HepG2 (cell line): ENCODE measurements around the gene POLE. TPM values are rescaled to one million over a fixed set of nuclear protein-coding genes. Genes with fewer than 3 reads are reported as not detected.

ENCODE experiments used
- ATAC-seq: fragments of 200-7000 bp; cut with Tn5 transposase; 3 replicates; pipeline ENCODE4 v1.9.1; 2020; ENCODE audit warnings: mild to moderate bottlenecking, moderate library complexity
- BruUV-seq: library from RNA; stranded (reverse); fragments of 400-500 nt; replicated peaks from 2 replicates; lab custom pipeline; 2021; lab: Mats Ljungman, UMichigan
- CTCF ChIA-PET: fragments of 300-600 bp; formaldehyde crosslinking; extraction: SDS; loops from one replicate; lab custom pipeline; 2021; ENCODE audit warnings: low total read pairs, inconsistent platforms, low intra/inter-chr PET ratio; lab: Yijun Ruan, JAX
- POLR2A ChIA-PET: fragments of 350-600 bp; sonication (Branson Sonifier 250); formaldehyde crosslinking; loops from one replicate; lab custom pipeline; 2020; ENCODE audit warnings: antibody characterized with exemption, inconsistent platforms; lab: Yijun Ruan, JAX
- DNase-seq: peaks from one replicate; pipeline ENCODE4 v3.0.0-alpha.2; 2015; ENCODE audit warnings: low spot score
- FAIRE-seq: peaks from 3 replicates; lab custom pipeline; 2011; peaks lifted over from hg19 to GRCh38; lab: Jason Lieb, UNC
- H2AFZ ChIP-seq: one replicate; pipeline ENCODE4 v1.6.1; 2011; ENCODE audit warnings: low read length, inconsistent platforms
- H3K27ac ChIP-seq: fragments of 300-600 bp; 3 replicates; pipeline ENCODE4 v1.8.0; 2011; ENCODE audit warnings: mixed run types, mild to moderate bottlenecking, mixed read lengths, low read length, inconsistent platforms; ENCODE audit not compliant: insufficient read depth; ENCODE audit errors: extremely low read length
- H3K27me3 ChIP-seq, 2 experiments: fragments of 200-600 bp in 1 of 2; 2 replicates in 1 of 2; 3 replicates in 1 of 2; pipeline versions ENCODE4 v1.6.0 to v1.8.0; 2011; ENCODE audit warnings: low read length in 2 of 2, mild to moderate bottlenecking in 2 of 2, moderate library complexity in 2 of 2, inconsistent platforms in 1 of 2; ENCODE audit not compliant: insufficient read depth in 2 of 2, control insufficient read depth in 1 of 2
- H3K36me3 ChIP-seq, 2 experiments: fragments of 200-600 bp in 1 of 2; replicated peaks in 1 of 2; 2 replicates in 1 of 2; 3 replicates in 1 of 2; pipeline versions ENCODE4 v1.5.1 to v1.8.0; 2011; ENCODE audit warnings: low read length in 2 of 2, inconsistent platforms in 1 of 2; ENCODE audit not compliant: insufficient read depth in 2 of 2, control insufficient read depth in 1 of 2
- H3K4me1 ChIP-seq: 2 replicates; pipeline ENCODE4 v1.5.1; 2012; ENCODE audit warnings: low read length, inconsistent platforms; ENCODE audit not compliant: insufficient read depth
- H3K4me2 ChIP-seq: 2 replicates; pipeline ENCODE4 v1.6.0; 2011; ENCODE audit warnings: low read depth, low read length, inconsistent platforms
- H3K4me3 ChIP-seq, 3 experiments: fragments of 200-600 bp in 1 of 3; sonication (generic), shearing (Covaris generic) in 1 of 3; replicated peaks in 1 of 3; 2 replicates each; pipeline ENCODE4 v1.5.1; 2011 to 2016; ENCODE audit warnings: low read length in 3 of 3, inconsistent platforms in 2 of 3, low read depth in 2 of 3, mild to moderate bottlenecking in 2 of 3, control low read depth in 1 of 3, mixed read lengths in 1 of 3; ENCODE audit not compliant: insufficient read depth in 1 of 3
- H3K79me2 ChIP-seq: one replicate; pipeline ENCODE4 v1.6.1; 2011; ENCODE audit warnings: low read length, inconsistent platforms; ENCODE audit not compliant: insufficient read depth
- H3K9ac ChIP-seq: 2 replicates; pipeline ENCODE4 v1.6.0; 2011; ENCODE audit warnings: mild to moderate bottlenecking, low read depth, low read length, inconsistent platforms; ENCODE audit not compliant: insufficient read depth
- H3K9me3 ChIP-seq: 2 replicates; pipeline ENCODE4 v1.5.1; 2012; ENCODE audit warnings: mild to moderate bottlenecking, low read length
- H4K20me1 ChIP-seq: 2 replicates; pipeline ENCODE4 v1.6.0; 2011; ENCODE audit warnings: inconsistent platforms, mild to moderate bottlenecking, low read length, moderate library complexity; ENCODE audit not compliant: insufficient read depth
- GTF3A ChIP-seq: sonication (generic); formaldehyde crosslinking; conservative IDR thresholded peaks from 2 replicates; pipeline ENCODE4 v1.4.0; 2020; ENCODE audit warnings: mild to moderate bottlenecking, missing genetic modification reagents
- MATR3 ChIP-seq: sonication (generic); formaldehyde crosslinking; IDR thresholded peaks from 2 replicates; pipeline ENCODE4 v1.4.0; 2020; ENCODE audit warnings: missing genetic modification reagents
- RBM39 ChIP-seq: fragments of 200-400 bp; formaldehyde crosslinking; IDR thresholded peaks from one replicate; pipeline ENCODE4 v1.6.1; 2018; ENCODE audit warnings: antibody characterized with exemption, mild to moderate bottlenecking, low read depth, low read length; ENCODE audit not compliant: poor library complexity, severe bottlenecking
- ZNF446 ChIP-seq: sonication (generic); formaldehyde crosslinking; IDR thresholded peaks from 2 replicates; pipeline ENCODE4 v1.5.0; 2020; ENCODE audit warnings: mild to moderate bottlenecking, missing genetic modification reagents
- ZNF556 ChIP-seq: sonication (generic); formaldehyde crosslinking; IDR thresholded peaks from 2 replicates; pipeline ENCODE4 v1.4.0; 2020; ENCODE audit warnings: mild to moderate bottlenecking, missing genetic modification reagents, borderline replicate concordance
- ZNF792 ChIP-seq: IDR thresholded peaks from 2 replicates; pipeline ENCODE4 v1.6.1; 2016
- WGBS: methylation state at CpG from one replicate; pipeline ENCODE4 v1.1.6; 2017; ENCODE audit warnings: low lambda C conversion rate; 5-methylcytosine and 5-hydroxymethylcytosine counted together
- in situ Hi-C: cut with HindIII; loops from 2 replicates; pipeline ENCODE4 v1.10.0; 2017; ENCODE audit warnings: low pct_unique_long_range_greater_than_20kb; ENCODE audit not compliant: extremely low pct_ligation_motif_present
- intact Hi-C: fragments of 100-400 bp; cut with micrococcal nuclease; formaldehyde crosslinking; loops from one replicate; pipeline ENCODE4 v1.10.0; 2022; ENCODE audit not compliant: unreplicated experiment
- polyA plus RNA-seq, 8 experiments: library from polyadenylated mRNA; depleted of rRNA in 3 of 8; stranded (reverse) in 7 of 8; unstranded in 1 of 8; fragments of >200 nt; fragmentation: Illumina TruSeq in 4 of 8; extraction: Trizol in 4 of 8; gene quantifications; 2 replicates each; pipeline versions ENCODE4 v1.2.1 to v1.2.3, GENCODE V29; 2011 to 2016; ENCODE audit warnings: low read depth in 4 of 8, missing spikeins in 1 of 8, mixed read lengths in 1 of 8; ENCODE audit not compliant: insufficient read depth in 1 of 8
- total RNA-seq, 5 experiments: library from RNA; depleted of rRNA; stranded (reverse); fragments of >200 nt; fragmentation: Illumina TruSeq; extraction: Trizol; gene quantifications; 2 replicates each; pipeline ENCODE4 v1.2.3, GENCODE V29; 2016; ENCODE audit warnings: low read depth in 1 of 5
- TF ChIP-seq, protein P1 (sequence below): sonication (generic); formaldehyde crosslinking; IDR thresholded peaks from 2 replicates; pipeline ENCODE4 v1.4.0; 2020; ENCODE audit warnings: missing genetic modification reagents
- TF ChIP-seq, protein P2 (sequence below): sonication (generic); formaldehyde crosslinking; conservative IDR thresholded peaks from 2 replicates; pipeline ENCODE4 v1.8.0; 2022; ENCODE audit warnings: missing genetic modification reagents
- TF ChIP-seq, protein P3 (sequence below): sonication (generic); formaldehyde crosslinking; IDR thresholded peaks from 2 replicates; pipeline ENCODE4 v1.5.0; 2020; ENCODE audit warnings: missing genetic modification reagents, mild to moderate bottlenecking, borderline replicate concordance
- TF ChIP-seq, protein P4 (sequence below): sonication (generic); formaldehyde crosslinking; IDR thresholded peaks from 2 replicates; pipeline ENCODE4 v1.4.0; 2020; ENCODE audit warnings: missing genetic modification reagents
- TF ChIP-seq, protein P5 (sequence below): sonication (generic); formaldehyde crosslinking; IDR thresholded peaks from 2 replicates; pipeline ENCODE4 v1.5.0; 2020; ENCODE audit warnings: missing genetic modification reagents
- TF ChIP-seq, protein P6 (sequence below): fragments of 450-650 bp; IDR thresholded peaks from 2 replicates; pipeline ENCODE4 v1.6.1; 2017

Gene POLE
- total and polyA plus RNA-seq, 2 of the 13 experiments (the other 11 are each of a cell fraction or from before 2014, with no cell fraction given): 25.3 to 52.2 TPM

DNA sequence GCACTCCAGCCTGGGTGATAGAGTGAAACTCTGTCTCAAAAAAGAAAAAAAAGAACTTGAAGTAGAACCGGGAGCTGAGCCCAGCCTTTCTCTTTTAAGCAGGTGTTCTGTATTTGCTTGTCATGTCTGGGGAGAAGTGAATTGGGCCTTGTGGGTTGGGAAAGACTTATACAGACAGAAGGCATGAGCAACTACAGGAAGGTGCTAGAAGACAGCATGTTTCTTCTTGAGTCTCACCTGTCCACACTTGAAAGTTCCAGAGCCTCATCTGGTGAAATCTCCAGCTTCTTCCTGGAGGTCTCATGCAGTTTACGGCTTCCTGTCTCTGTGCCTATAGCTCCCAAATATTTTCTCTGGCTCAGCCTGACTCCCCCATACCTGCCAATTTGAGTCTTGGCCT lies 26.0 kb upstream of the POLE start (continued):
- TF ChIP-seq, protein P1, sequence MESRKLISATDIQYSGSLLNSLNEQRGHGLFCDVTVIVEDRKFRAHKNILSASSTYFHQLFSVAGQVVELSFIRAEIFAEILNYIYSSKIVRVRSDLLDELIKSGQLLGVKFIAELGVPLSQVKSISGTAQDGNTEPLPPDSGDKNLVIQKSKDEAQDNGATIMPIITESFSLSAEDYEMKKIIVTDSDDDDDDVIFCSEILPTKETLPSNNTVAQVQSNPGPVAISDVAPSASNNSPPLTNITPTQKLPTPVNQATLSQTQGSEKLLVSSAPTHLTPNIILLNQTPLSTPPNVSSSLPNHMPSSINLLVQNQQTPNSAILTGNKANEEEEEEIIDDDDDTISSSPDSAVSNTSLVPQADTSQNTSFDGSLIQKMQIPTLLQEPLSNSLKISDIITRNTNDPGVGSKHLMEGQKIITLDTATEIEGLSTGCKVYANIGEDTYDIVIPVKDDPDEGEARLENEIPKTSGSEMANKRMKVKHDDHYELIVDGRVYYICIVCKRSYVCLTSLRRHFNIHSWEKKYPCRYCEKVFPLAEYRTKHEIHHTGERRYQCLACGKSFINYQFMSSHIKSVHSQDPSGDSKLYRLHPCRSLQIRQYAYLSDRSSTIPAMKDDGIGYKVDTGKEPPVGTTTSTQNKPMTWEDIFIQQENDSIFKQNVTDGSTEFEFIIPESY (CRISPR knock-in tag): no peak
- no peak for TF ChIP-seq ZNF446
- TF ChIP-seq, protein P2, sequence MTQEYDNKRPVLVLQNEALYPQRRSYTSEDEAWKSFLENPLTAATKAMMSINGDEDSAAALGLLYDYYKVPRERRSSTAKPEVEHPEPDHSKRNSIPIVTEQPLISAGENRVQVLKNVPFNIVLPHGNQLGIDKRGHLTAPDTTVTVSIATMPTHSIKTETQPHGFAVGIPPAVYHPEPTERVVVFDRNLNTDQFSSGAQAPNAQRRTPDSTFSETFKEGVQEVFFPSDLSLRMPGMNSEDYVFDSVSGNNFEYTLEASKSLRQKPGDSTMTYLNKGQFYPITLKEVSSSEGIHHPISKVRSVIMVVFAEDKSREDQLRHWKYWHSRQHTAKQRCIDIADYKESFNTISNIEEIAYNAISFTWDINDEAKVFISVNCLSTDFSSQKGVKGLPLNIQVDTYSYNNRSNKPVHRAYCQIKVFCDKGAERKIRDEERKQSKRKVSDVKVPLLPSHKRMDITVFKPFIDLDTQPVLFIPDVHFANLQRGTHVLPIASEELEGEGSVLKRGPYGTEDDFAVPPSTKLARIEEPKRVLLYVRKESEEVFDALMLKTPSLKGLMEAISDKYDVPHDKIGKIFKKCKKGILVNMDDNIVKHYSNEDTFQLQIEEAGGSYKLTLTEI (CRISPR knock-in tag): no peak

DNA sequence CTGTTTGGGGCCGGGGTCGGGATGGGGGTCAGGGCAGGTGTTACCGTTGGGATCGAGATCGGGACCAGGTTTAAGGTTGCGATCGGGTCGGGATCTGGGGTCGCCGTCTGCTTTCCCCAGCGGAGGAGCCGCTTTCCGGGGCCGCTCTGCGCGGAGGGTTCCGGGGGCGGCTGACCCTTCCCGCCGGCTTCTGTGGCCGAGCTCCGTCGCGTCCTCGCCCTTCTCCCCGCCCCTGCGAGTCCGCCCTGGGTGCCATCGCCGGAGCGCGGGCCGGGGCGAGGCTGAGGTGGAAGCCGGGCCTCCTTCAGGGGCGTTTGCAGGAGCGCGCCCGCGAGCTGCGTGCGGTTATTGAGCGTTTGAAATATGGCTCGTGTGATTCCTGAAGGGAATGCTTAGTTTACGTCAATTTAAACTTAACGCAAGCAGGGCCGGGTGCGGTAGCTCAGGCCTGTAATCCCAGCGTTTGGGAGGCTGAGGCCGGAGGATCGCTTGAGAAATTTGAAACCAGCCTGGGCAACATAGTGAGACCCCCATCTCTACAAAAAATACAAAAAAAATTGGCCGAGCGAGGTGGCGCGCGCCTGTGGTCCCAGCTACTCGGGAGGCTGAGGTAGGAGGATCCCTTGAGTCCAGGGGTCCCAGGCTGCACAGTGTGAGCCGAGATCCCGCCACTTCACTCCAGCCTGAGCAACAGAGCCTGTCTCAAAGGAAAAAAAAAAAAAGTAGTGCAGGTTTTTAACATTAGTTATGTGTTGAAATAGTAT lies 24.1 kb upstream of the POLE start:
- in situ Hi-C loops (no loop called here), intact Hi-C loops (no loop called here)
- H4K20me1 ChIP-seq: no peaks in the 10 kb centered on the region
- peaks cover 35% of the 10 kb centered on the region for H3K79me2 ChIP-seq
- peaks cover 4 to 15% of the 10 kb centered on the region in 2 experiments; a peak in 4 of 5 replicates for H3K36me3 ChIP-seq
- no peaks in the 10 kb centered on the region for H3K9me3 ChIP-seq
- H3K9ac ChIP-seq: peak overlapping the region; percentile 81
- 5% methylated on average over 20 of the region's 59 CpGs for WGBS
- peak overlapping the region; percentile 84 for H3K4me2 ChIP-seq
- no peak overlapping the region for H2AFZ ChIP-seq
- H3K4me3 ChIP-seq: peak overlapping the region; percentile 68 to 89 (median 75)
- ATAC-seq (peak; percentile 7; the same call in 2 of the 3 replicates), DNase-seq (no peak), FAIRE-seq (no peak)
- CTCF ChIA-PET: no interaction called here
- POLR2A ChIA-PET: interaction anchor here (0.9 to 1.4 kb wide), 2 partner anchors 9 to 20 kb away, joined by 3 to 4 read pairs; no protein-coding TSS in a partner anchor
- peaks cover 19% of the 10 kb centered on the region for H3K4me1 ChIP-seq
- H3K27me3 ChIP-seq: no peaks in the 10 kb centered on the region
- no TSS peak for BruUV-seq
- H3K27ac ChIP-seq: peak overlapping the region; percentile 57
- TF ChIP-seq RBM39 (peak; percentile 22), ZNF792 (CRISPR knock-in tag) (no peak), MATR3 (CRISPR knock-in tag) (no peak), ZNF556 (no peak), GTF3A (CRISPR knock-in tag) (no peak)
- TF ChIP-seq, protein P3, sequence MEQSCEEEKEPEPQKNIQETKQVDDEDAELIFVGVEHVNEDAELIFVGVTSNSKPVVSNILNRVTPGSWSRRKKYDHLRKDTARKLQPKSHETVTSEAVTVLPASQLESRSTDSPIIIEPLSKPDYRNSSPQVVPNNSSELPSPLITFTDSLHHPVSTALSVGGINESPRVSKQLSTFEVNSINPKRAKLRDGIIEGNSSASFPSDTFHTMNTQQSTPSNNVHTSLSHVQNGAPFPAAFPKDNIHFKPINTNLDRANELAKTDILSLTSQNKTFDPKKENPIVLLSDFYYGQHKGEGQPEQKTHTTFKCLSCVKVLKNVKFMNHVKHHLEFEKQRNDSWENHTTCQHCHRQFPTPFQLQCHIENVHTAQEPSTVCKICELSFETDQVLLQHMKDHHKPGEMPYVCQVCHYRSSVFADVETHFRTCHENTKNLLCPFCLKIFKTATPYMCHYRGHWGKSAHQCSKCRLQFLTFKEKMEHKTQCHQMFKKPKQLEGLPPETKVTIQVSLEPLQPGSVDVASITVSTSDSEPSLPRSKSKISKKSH: no peak
- TF ChIP-seq, protein P4, sequence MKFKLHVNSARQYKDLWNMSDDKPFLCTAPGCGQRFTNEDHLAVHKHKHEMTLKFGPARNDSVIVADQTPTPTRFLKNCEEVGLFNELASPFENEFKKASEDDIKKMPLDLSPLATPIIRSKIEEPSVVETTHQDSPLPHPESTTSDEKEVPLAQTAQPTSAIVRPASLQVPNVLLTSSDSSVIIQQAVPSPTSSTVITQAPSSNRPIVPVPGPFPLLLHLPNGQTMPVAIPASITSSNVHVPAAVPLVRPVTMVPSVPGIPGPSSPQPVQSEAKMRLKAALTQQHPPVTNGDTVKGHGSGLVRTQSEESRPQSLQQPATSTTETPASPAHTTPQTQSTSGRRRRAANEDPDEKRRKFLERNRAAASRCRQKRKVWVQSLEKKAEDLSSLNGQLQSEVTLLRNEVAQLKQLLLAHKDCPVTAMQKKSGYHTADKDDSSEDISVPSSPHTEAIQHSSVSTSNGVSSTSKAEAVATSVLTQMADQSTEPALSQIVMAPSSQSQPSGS (CRISPR knock-in tag): no peak
- TF ChIP-seq, protein P5, sequence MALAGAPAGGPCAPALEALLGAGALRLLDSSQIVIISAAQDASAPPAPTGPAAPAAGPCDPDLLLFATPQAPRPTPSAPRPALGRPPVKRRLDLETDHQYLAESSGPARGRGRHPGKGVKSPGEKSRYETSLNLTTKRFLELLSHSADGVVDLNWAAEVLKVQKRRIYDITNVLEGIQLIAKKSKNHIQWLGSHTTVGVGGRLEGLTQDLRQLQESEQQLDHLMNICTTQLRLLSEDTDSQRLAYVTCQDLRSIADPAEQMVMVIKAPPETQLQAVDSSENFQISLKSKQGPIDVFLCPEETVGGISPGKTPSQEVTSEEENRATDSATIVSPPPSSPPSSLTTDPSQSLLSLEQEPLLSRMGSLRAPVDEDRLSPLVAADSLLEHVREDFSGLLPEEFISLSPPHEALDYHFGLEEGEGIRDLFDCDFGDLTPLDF (CRISPR knock-in tag): no peak
- TF ChIP-seq, protein P6, sequence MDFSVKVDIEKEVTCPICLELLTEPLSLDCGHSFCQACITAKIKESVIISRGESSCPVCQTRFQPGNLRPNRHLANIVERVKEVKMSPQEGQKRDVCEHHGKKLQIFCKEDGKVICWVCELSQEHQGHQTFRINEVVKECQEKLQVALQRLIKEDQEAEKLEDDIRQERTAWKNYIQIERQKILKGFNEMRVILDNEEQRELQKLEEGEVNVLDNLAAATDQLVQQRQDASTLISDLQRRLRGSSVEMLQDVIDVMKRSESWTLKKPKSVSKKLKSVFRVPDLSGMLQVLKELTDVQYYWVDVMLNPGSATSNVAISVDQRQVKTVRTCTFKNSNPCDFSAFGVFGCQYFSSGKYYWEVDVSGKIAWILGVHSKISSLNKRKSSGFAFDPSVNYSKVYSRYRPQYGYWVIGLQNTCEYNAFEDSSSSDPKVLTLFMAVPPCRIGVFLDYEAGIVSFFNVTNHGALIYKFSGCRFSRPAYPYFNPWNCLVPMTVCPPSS: no peak
